Astrocyte (in vitro differentiated cells and primary cell): ENCODE data around the gene SPNS2. TPM values are rescaled to one million over a fixed set of nuclear protein-coding genes. Genes with fewer than 3 reads are reported as not detected.

Source experiments
- DNase-seq: peaks from one replicate; pipeline ENCODE4 v3.0.0-alpha.2; 2010; ENCODE audit warnings: low read depth
- FAIRE-seq: peaks from 2 replicates; lab custom pipeline; 2011; peaks lifted over from hg19 to GRCh38; lab: Jason Lieb, UNC
- H2AFZ ChIP-seq: 2 replicates; pipeline ENCODE4 v1.6.0; 2012; ENCODE audit warnings: low read depth, low read length, inconsistent platforms
- H3K27ac ChIP-seq: 2 replicates; pipeline ENCODE4 v1.5.1; 2011; ENCODE audit warnings: low read depth, low read length, inconsistent platforms
- H3K27me3 ChIP-seq: 2 replicates; pipeline ENCODE4 v1.6.0; 2011; ENCODE audit warnings: low read length, inconsistent platforms; ENCODE audit not compliant: insufficient read depth
- H3K36me3 ChIP-seq: 2 replicates; pipeline ENCODE4 v1.5.1; 2011; ENCODE audit warnings: low read length, inconsistent platforms; ENCODE audit not compliant: insufficient read depth
- H3K4me1 ChIP-seq: 2 replicates; pipeline ENCODE4 v1.5.1; 2011; ENCODE audit warnings: low read length, inconsistent platforms; ENCODE audit not compliant: insufficient read depth
- H3K4me2 ChIP-seq: 2 replicates; pipeline ENCODE4 v1.6.0; 2012; ENCODE audit warnings: low read length, inconsistent platforms
- H3K4me3 ChIP-seq: 2 replicates; pipeline ENCODE4 v1.5.1; 2011; ENCODE audit warnings: low read depth, mild to moderate bottlenecking, low read length, inconsistent platforms; ENCODE audit not compliant: insufficient read depth
- H3K79me2 ChIP-seq: 2 replicates; pipeline ENCODE4 v1.6.0; 2012; ENCODE audit warnings: mild to moderate bottlenecking, low read length, inconsistent platforms; ENCODE audit not compliant: insufficient read depth
- H3K9ac ChIP-seq: 2 replicates; pipeline ENCODE4 v1.6.0; 2012; ENCODE audit warnings: mild to moderate bottlenecking, low read length, inconsistent platforms
- H3K9me3 ChIP-seq: 2 replicates; pipeline ENCODE4 v1.5.1; 2012; ENCODE audit warnings: low read depth, mild to moderate bottlenecking, low read length, inconsistent platforms; ENCODE audit not compliant: insufficient read depth
- H4K20me1 ChIP-seq: 2 replicates; pipeline ENCODE4 v1.6.0; 2012; ENCODE audit warnings: low read length, inconsistent platforms; ENCODE audit not compliant: insufficient read depth
- H3K27ac Mint-ChIP-seq: one replicate; pipeline ENCODE4 v1.8.0; 2021; ENCODE audit warnings: mild to moderate bottlenecking, mixed read lengths; ENCODE audit not compliant: unreplicated experiment
- H3K27me3 Mint-ChIP-seq: one replicate; pipeline ENCODE4 v1.8.0; 2021; ENCODE audit warnings: low read depth, mixed read lengths; ENCODE audit not compliant: unreplicated experiment
- H3K36me3 Mint-ChIP-seq: one replicate; pipeline ENCODE4 v1.8.0; 2021; ENCODE audit warnings: low read depth, mixed read lengths; ENCODE audit not compliant: unreplicated experiment
- H3K4me1 Mint-ChIP-seq: one replicate; pipeline ENCODE4 v1.8.0; 2021; ENCODE audit warnings: low read depth, mixed read lengths; ENCODE audit not compliant: unreplicated experiment
- H3K4me3 Mint-ChIP-seq: one replicate; pipeline ENCODE4 v1.8.0; 2021; ENCODE audit warnings: mild to moderate bottlenecking, moderate library complexity, mixed read lengths; ENCODE audit not compliant: unreplicated experiment
- H3K9me3 Mint-ChIP-seq: one replicate; pipeline ENCODE4 v1.8.0; 2021; ENCODE audit warnings: mild to moderate bottlenecking, mixed read lengths; ENCODE audit not compliant: unreplicated experiment
- CTCF ChIP-seq: IDR thresholded peaks from 2 replicates; pipeline ENCODE4 v1.5.1; 2011; ENCODE audit warnings: low read depth, mild to moderate bottlenecking, inconsistent platforms, low read length, moderate library complexity; ENCODE audit not compliant: insufficient read depth
- EZH2 ChIP-seq: IDR thresholded peaks from 2 replicates; pipeline ENCODE4 v1.6.1; 2012; ENCODE audit warnings: mild to moderate bottlenecking, low read length, inconsistent platforms; ENCODE audit not compliant: insufficient read depth
- total RNA-seq: library from RNA; stranded (reverse); gene quantifications from 2 replicates; pipeline ENCODE4 v1.2.1, GENCODE V29; 2021

SPNS2 gene
- total RNA-seq, 1 donor from 2014 or later, result 4.3 TPM

GRCh38 chr17:4507361-4508111, 8.9 kb downstream of the SPNS2 start:
- no peak for FAIRE-seq
- H3K4me3 ChIP-seq, result no peak overlapping the region
- TF ChIP-seq EZH2, result no peak
- TF ChIP-seq CTCF, result no peak
- H3K27me3 ChIP-seq, result peaks cover 13% of the 10 kb centered on the region
- H3K36me3 Mint-ChIP-seq, result peaks cover 6% of the 10 kb centered on the region
- H3K27me3 Mint-ChIP-seq, result peaks cover 65% of the 10 kb centered on the region
- no peak overlapping the region for H2AFZ ChIP-seq
- no peak overlapping the region for H3K4me3 Mint-ChIP-seq
- no peaks in the 10 kb centered on the region for H3K4me1 Mint-ChIP-seq
- no peaks in the 10 kb centered on the region for H3K9me3 ChIP-seq
- no peak for DNase-seq
- H3K9me3 Mint-ChIP-seq, result peaks cover 8% of the 10 kb centered on the region
- H3K4me1 ChIP-seq, result peaks cover 8% of the 10 kb centered on the region
- no peaks in the 10 kb centered on the region for H3K36me3 ChIP-seq
- H3K79me2 ChIP-seq, result no peaks in the 10 kb centered on the region
- H3K9ac ChIP-seq, result no peak overlapping the region
- no peak overlapping the region for H3K4me2 ChIP-seq
- H3K27ac ChIP-seq, result no peak overlapping the region
- no peaks in the 10 kb centered on the region for H4K20me1 ChIP-seq
- no peak overlapping the region for H3K27ac Mint-ChIP-seq

- no peak overlapping the region for H2AFZ ChIP-seq
- TF ChIP-seq CTCF, result no peak
- TF ChIP-seq EZH2, result no peak
- peaks cover 9% of the 10 kb centered on the region for H3K27me3 ChIP-seq
- Mint-ChIP-seq H3K4me1 (no peaks in the 10 kb centered on the region), H3K4me3 (no peak overlapping the region), H3K36me3 (peaks cover 6% of the 10 kb centered on the region), H3K27ac (no peak overlapping the region), H3K9me3 (peaks cover 8% of the 10 kb centered on the region), H3K27me3 (peaks cover 60% of the 10 kb centered on the region)
- H3K4me1 ChIP-seq, result peaks cover 8% of the 10 kb centered on the region
- FAIRE-seq, result no peak
- no peak overlapping the region for H3K4me3 ChIP-seq
- no peaks in the 10 kb centered on the region for H3K9me3 ChIP-seq
- no peak for DNase-seq
- H3K36me3 ChIP-seq, result no peaks in the 10 kb centered on the region
- H3K27ac ChIP-seq, result no peak overlapping the region
- H3K79me2 ChIP-seq, result no peaks in the 10 kb centered on the region
- no peak overlapping the region for H3K4me2 ChIP-seq
- no peak overlapping the region for H3K9ac ChIP-seq
- no peaks in the 10 kb centered on the region for H4K20me1 ChIP-seq
Observed at GRCh38 chr17:4508207-4508606, 9.5 kb downstream of the SPNS2 start.

GRCh38 chr17:4509401-4509800, 10.7 kb downstream of the SPNS2 start:
- Histone ChIP-seq H3K27me3 (peaks cover 8% of the 10 kb centered on the region), H3K79me2 (no peaks in the 10 kb centered on the region), H3K36me3 (no peaks in the 10 kb centered on the region), H2AFZ (no peak overlapping the region), H3K9me3 (no peaks in the 10 kb centered on the region), H3K27ac (no peak overlapping the region), H3K9ac (no peak overlapping the region), H3K4me3 (no peak overlapping the region), H3K4me2 (no peak overlapping the region), H4K20me1 (no peaks in the 10 kb centered on the region), H3K4me1 (peaks cover 8% of the 10 kb centered on the region)
- Mint-ChIP-seq H3K4me3 (no peak overlapping the region), H3K36me3 (peaks cover 6% of the 10 kb centered on the region), H3K9me3 (peaks cover 8% of the 10 kb centered on the region), H3K4me1 (no peaks in the 10 kb centered on the region), H3K27ac (no peak overlapping the region), H3K27me3 (peaks cover 50% of the 10 kb centered on the region)
- TF ChIP-seq CTCF, result no peak
- FAIRE-seq, result no peak
- DNase-seq, result no peak
